GM06990 (cell line): ENCODE measurements around the gene ADH5.
A peak's percentile ranks its signal among the peaks of the same experiment; 100 is the strongest.

Experiments
- DNase-seq: peaks from one replicate; pipeline ENCODE4 v3.0.0-alpha.2; 2011; ENCODE audit not compliant: insufficient read length; ENCODE audit errors: extremely low read depth
- H3K27me3 ChIP-seq: replicated peaks from 2 replicates; pipeline ENCODE4 v1.6.0; 2011; ENCODE audit warnings: low read length; ENCODE audit not compliant: control insufficient read depth, insufficient read depth
- H3K36me3 ChIP-seq: 2 replicates; pipeline ENCODE4 v1.5.1; 2011; ENCODE audit warnings: low read length; ENCODE audit not compliant: control insufficient read depth, insufficient read depth
- H3K4me3 ChIP-seq: replicated peaks from 2 replicates; pipeline ENCODE4 v1.5.1; 2011; ENCODE audit warnings: low read depth, mild to moderate bottlenecking, control low read depth, low read length
- TF ChIP-seq, protein P1 (sequence below): IDR thresholded peaks from 2 replicates; pipeline ENCODE4 v1.5.1; 2011; ENCODE audit warnings: low read length, control low read depth, mild to moderate bottlenecking, inconsistent platforms; ENCODE audit not compliant: insufficient read depth, poor library complexity, severe bottlenecking

The ADH5 gene

DNA sequence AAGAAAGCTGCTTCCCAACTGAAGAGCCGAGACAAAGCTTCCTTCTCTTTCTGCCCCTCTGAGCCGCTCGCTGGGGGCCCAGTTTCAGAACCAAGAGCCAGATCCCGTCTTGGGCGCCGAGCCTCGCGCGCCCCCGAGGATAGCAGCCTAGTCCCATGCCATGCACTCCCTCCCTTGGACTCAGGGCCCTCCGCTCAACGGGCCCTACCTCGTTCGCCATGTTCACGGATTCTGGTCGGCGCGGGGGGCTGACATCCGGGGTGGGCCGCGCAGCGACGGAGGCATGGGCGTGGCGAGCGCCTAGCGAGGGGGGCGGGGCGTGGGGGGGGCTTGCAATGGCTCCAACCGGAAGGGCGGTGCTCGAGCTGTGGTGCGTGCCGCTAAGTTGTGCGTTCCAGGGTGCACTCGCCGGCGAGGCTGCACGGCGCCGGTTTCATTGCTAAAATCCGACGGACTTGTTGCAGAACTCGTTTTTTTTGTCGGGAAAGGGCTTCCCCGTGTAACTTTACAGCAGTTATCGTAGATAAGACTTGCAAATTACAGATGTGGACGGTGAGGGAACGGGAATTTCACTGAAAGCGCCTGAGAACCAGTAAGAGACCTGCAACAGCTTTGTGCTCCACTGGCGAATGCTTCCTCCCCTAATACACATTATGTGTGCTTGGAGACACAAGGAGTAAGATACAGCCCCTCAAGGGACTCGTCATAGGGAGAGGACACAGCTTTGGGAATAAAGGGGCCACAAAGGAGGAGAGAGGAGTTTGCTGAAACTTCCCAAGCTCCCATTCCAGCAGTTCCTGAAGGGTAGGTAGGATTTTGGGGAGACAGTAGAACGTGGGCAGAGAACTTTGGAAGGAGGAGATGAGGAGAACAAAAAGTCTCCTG is at the start of gene ADH5:
TSS of gene ADH5 (minus strand) at position 308 of the 885 bp plus-strand sequence. CDS start at position 220, 88 bp downstream.
- Histone ChIP-seq H3K27me3 (no peaks in the 10 kb centered on the region), H3K36me3 (peaks cover 1% of the 10 kb centered on the region; the same call in 1 of the 2 replicates), H3K4me3 (peak within 1 kb of the TSS; percentile 81)
- TF ChIP-seq, protein P1, sequence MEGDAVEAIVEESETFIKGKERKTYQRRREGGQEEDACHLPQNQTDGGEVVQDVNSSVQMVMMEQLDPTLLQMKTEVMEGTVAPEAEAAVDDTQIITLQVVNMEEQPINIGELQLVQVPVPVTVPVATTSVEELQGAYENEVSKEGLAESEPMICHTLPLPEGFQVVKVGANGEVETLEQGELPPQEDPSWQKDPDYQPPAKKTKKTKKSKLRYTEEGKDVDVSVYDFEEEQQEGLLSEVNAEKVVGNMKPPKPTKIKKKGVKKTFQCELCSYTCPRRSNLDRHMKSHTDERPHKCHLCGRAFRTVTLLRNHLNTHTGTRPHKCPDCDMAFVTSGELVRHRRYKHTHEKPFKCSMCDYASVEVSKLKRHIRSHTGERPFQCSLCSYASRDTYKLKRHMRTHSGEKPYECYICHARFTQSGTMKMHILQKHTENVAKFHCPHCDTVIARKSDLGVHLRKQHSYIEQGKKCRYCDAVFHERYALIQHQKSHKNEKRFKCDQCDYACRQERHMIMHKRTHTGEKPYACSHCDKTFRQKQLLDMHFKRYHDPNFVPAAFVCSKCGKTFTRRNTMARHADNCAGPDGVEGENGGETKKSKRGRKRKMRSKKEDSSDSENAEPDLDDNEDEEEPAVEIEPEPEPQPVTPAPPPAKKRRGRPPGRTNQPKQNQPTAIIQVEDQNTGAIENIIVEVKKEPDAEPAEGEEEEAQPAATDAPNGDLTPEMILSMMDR: no peak
- DNase-seq: peak; percentile 90

DNA sequence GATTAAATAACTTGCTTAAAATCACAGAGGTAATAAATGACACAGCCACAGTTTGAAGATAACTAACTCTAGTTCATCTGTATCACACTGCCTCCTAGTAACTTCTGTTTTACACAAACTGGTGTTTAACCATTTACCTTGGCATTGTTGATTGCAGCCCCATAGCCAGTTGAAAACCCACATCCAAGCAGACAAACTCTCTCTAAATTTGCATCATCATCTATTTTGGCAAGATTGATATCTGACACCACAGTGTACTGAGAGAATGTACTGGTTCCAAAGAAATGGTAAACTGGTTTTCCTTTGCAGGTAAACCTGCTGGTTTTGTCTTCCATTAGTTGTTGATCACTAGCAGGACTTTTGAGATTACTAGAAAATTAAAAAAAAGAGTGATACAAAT is 47.7 kb upstream of the ADH5 start:
- Histone ChIP-seq H3K27me3 (no peaks in the 10 kb centered on the region), H3K4me3 (no peak overlapping the region), H3K36me3 (no peaks in the 10 kb centered on the region)
- DNase-seq: no peak
- TF ChIP-seq, protein P1: no peak

DNA sequence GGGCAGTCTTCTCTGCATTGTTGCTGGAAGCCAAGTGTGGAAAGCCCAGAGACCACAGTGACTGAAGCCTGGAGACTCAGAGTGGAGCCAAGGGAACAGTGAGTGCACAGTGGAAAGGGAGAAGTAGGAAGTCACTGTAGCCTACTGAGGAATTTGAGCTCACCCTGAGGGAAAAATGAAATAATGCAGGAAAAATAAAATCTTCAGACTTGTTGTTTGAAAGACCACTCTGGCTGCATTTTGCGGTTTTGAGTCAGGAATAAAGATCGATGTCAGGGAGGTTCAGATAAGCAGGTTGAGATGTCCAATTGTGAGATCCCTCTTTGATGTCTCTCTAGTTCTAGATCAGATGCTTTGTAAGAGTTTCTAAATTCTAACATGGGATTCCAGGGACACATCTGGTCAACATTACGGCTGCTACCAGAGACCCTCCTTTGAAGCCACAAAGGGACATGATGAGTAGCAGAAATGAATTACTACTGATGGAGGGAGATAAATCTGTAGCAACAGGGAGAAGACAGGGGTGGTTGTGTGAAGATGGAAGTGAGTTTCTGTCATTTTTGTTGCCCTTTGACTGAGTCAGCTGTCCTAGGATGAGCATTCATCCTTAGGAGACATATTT is 47.1 kb upstream of the ADH5 start:
- DNase-seq: no peak
- TF ChIP-seq, protein P1: no peak
- Histone ChIP-seq H3K36me3 (no peaks in the 10 kb centered on the region), H3K27me3 (no peaks in the 10 kb centered on the region), H3K4me3 (no peak overlapping the region)

DNA sequence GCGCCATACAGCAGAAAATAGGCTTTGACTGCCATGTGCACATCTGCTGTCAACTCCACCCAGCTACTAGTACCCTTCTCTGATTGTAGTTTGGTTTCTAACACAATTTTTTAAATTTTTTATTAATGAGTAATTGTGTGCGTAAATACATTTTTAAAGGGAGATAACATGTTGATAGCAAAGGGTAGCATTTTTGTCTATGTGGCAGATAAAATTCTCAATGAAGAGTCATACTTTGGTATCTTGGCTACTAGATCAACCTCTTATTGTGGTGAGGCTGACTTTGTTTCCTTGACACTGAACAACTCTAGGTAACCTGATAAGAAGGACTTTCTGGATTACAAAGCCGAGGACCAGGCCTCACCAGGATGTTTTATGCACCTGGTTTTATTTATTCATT is 46.0 kb upstream of the ADH5 start:
- Histone ChIP-seq H3K27me3 (no peaks in the 10 kb centered on the region), H3K4me3 (no peak overlapping the region), H3K36me3 (no peaks in the 10 kb centered on the region)
- DNase-seq: no peak
- TF ChIP-seq, protein P1: no peak

DNA sequence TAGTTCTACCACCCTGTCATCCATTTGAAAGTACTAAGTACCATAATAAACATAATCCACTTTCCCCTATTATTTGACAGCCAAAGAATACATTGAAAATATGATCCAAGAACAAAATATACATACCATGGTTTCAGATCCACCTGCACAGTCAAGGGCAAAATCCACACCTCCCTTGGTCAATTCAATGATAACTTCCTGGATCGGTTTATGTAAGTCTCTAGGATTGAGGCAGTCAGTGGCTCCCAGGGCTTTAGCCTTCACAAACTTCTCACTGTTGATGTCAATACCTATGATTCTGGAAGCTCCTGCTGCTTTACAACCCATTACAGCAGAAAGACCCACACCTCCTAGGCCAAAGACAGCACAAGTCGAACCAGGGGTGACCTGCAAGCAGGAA is 42.8 kb upstream of the ADH5 start:
- no peak for DNase-seq
- Histone ChIP-seq H3K4me3 (no peak overlapping the region), H3K36me3 (no peaks in the 10 kb centered on the region), H3K27me3 (no peaks in the 10 kb centered on the region)
- TF ChIP-seq, protein P1: no peak
